Measurements from ENCODE around the gene DHRS3. TPM values are rescaled to one million over a fixed set of nuclear protein-coding genes. Genes with fewer than 3 reads are reported as not detected.

The DHRS3 gene
- total RNA-seq, 1 experiment from 2014 or later, result 37.7 TPM

GRCh38 chr1:12548973-12549459 is 69.0 kb downstream of the DHRS3 start:
- Mint-ChIP-seq H3K27ac (no peak overlapping the region), H3K36me3 (no peaks in the 10 kb centered on the region), H3K27me3 (ENCODE audit: low read depth) (no peaks in the 10 kb centered on the region; the same call in 1 of the 2 replicates), H3K9me3 (peaks cover 2% of the 10 kb centered on the region), H3K4me3 (no peak overlapping the region), H3K4me1 (peaks cover 21% of the 10 kb centered on the region)
- ATAC-seq, result no peak
- TF ChIP-seq ERG (CRISPR knock-in tag; IDR thresholded peaks at IDR 0.05), result no peak
- no peak for TF ChIP-seq ESRRA (CRISPR knock-in tag; IDR thresholded peaks at IDR 0.05; ENCODE audit: borderline replicate concordance)
- no peak for TF ChIP-seq RELA (CRISPR knock-in tag; IDR thresholded peaks at IDR 0.05; ENCODE audit: borderline replicate concordance)
- no peak for DNase-seq (ENCODE audit: low spot score)
- POLR2A ChIA-PET, result no interaction called here
- CTCF ChIA-PET, result no interaction called here

DNA sequence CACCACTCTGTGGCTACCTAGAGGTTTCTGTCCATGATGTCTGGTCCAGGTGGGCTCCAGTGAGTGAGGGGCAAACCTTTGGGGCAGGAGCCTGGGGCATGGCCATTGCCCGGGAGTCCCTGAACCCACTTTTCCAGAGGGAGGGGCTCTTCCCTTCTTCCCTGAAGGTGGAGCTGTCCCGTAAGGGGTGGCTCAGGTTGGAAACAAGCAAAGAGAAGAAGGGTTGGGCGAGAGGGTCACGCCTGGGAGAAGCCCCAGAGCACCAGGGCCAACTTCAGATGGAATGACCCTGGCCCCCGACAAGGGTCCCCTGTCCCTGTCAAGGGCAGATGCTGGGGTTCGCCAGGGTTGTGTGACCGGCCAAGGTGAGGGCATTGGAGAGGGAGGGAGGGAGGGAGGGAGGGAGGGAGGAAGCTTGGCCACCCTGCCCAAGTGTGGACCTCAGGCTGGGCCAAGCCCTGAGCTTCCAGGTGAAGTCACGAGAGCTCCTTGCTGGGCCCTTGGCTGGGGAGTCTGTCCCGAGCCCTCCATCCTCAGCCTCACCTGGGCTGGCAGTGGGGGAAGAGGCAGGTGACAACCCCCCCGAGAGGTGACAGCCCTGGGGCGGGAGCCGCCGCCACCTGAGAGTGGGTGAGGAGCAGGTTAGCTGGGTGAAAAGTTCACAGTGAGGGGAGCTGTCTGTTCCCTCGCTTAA is 69.6 kb downstream of the DHRS3 start:
- ATAC-seq (no peak), DNase-seq (ENCODE audit: low spot score) (peak; percentile 4)
- ChIA-PET CTCF (no interaction called here), POLR2A (no interaction called here)
- TF ChIP-seq ZNF219 (CRISPR knock-in tag; IDR thresholded peaks at IDR 0.05; ENCODE audit: borderline replicate concordance) (no peak), HMGA2 (CRISPR knock-in tag; IDR thresholded peaks at IDR 0.05) (no peak), MXD4 (CRISPR knock-in tag; IDR thresholded peaks at IDR 0.05; ENCODE audit: borderline replicate concordance) (no peak), NR1H2 (CRISPR knock-in tag; IDR thresholded peaks at IDR 0.05) (no peak), PRDM15 (CRISPR knock-in tag; IDR thresholded peaks at IDR 0.05) (no peak), IRF2 (CRISPR knock-in tag; IDR thresholded peaks at IDR 0.05; ENCODE audit: borderline replicate concordance, low read depth) (no peak), OVOL2 (CRISPR knock-in tag; IDR thresholded peaks at IDR 0.05; ENCODE audit: borderline replicate concordance) (no peak), CREB1 (CRISPR knock-in tag; IDR thresholded peaks at IDR 0.05) (no peak), TEAD4 (CRISPR knock-in tag; IDR thresholded peaks at IDR 0.05) (no peak), NFE2L1 (CRISPR knock-in tag; IDR thresholded peaks at IDR 0.05) (no peak), ZBTB21 (CRISPR knock-in tag; IDR thresholded peaks at IDR 0.05; ENCODE audit: borderline replicate concordance) (no peak), ESRRA (CRISPR knock-in tag; IDR thresholded peaks at IDR 0.05; ENCODE audit: borderline replicate concordance) (no peak), CREM (CRISPR knock-in tag; IDR thresholded peaks at IDR 0.05) (no peak), ZNF232 (CRISPR knock-in tag; IDR thresholded peaks at IDR 0.05) (no peak), NFYB (CRISPR knock-in tag; conservative IDR thresholded peaks at IDR 0.05; ENCODE audit: low read depth) (no peak), EMX1 (CRISPR knock-in tag; IDR thresholded peaks at IDR 0.05) (no peak), ZNF671 (CRISPR knock-in tag; IDR thresholded peaks at IDR 0.05) (no peak)
- TF ChIP-seq, protein P1, sequence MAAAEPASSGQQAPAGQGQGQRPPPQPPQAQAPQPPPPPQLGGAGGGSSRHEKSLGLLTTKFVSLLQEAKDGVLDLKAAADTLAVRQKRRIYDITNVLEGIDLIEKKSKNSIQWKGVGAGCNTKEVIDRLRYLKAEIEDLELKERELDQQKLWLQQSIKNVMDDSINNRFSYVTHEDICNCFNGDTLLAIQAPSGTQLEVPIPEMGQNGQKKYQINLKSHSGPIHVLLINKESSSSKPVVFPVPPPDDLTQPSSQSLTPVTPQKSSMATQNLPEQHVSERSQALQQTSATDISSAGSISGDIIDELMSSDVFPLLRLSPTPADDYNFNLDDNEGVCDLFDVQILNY (CRISPR knock-in tag; IDR thresholded peaks at IDR 0.05), result no peak
- TF ChIP-seq, protein P2, sequence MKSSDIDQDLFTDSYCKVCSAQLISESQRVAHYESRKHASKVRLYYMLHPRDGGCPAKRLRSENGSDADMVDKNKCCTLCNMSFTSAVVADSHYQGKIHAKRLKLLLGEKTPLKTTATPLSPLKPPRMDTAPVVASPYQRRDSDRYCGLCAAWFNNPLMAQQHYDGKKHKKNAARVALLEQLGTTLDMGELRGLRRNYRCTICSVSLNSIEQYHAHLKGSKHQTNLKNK (CRISPR knock-in tag; IDR thresholded peaks at IDR 0.05), result no peak
- Mint-ChIP-seq H3K27ac (no peak overlapping the region), H3K27me3 (ENCODE audit: low read depth) (no peaks in the 10 kb centered on the region), H3K36me3 (no peaks in the 10 kb centered on the region), H3K4me3 (no peak overlapping the region), H3K4me1 (peaks cover 21% of the 10 kb centered on the region), H3K9me3 (no peaks in the 10 kb centered on the region)

Data from WTC11 (cell line).